Subcutaneous adipose tissue (tissue), 4 donors: ENCODE results near the gene LMCD1. TPM values are rescaled to one million over a fixed set of nuclear protein-coding genes. Genes with fewer than 3 reads are reported as not detected.

Experiments
- total RNA-seq, 4 donors: library from RNA; depleted of rRNA; stranded (reverse); fragments of >200 nt; gene quantifications; one replicate each; pipeline ENCODE4 v1.1.0, GENCODE V29; 2016
- TF ChIP-seq, protein P1 (sequence below): fragments of 450-650 bp; IDR thresholded peaks from one replicate; pipeline ENCODE4 v1.5.1; 2016; ENCODE audit warnings: low read depth, mild to moderate bottlenecking, control low read depth, antibody characterized with exemption, moderate library complexity

LMCD1 gene
- total RNA-seq, 4 donors from 2014 or later, result 211 to 464 (median 276) TPM

DNA sequence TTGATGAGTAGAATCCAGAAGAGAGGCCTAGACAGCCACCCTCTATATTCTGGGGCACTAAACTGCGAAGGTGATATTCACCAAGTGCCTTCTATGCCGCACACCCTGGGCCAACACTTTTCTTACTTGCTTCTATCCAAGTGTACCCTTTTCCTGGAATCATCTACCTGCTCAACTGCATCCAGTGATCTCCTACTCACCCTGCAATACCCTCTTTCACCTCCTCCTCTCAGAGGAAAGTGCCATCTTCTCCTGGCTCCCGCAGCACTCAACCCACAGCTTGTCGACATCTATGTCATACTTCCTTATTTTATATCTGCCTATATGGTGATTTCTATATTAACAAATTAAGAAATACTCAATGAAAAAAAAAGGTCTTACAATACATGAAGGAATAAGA is 28.6 kb upstream of the LMCD1 start:
- TF ChIP-seq, protein P1, sequence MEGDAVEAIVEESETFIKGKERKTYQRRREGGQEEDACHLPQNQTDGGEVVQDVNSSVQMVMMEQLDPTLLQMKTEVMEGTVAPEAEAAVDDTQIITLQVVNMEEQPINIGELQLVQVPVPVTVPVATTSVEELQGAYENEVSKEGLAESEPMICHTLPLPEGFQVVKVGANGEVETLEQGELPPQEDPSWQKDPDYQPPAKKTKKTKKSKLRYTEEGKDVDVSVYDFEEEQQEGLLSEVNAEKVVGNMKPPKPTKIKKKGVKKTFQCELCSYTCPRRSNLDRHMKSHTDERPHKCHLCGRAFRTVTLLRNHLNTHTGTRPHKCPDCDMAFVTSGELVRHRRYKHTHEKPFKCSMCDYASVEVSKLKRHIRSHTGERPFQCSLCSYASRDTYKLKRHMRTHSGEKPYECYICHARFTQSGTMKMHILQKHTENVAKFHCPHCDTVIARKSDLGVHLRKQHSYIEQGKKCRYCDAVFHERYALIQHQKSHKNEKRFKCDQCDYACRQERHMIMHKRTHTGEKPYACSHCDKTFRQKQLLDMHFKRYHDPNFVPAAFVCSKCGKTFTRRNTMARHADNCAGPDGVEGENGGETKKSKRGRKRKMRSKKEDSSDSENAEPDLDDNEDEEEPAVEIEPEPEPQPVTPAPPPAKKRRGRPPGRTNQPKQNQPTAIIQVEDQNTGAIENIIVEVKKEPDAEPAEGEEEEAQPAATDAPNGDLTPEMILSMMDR, result no peak

DNA sequence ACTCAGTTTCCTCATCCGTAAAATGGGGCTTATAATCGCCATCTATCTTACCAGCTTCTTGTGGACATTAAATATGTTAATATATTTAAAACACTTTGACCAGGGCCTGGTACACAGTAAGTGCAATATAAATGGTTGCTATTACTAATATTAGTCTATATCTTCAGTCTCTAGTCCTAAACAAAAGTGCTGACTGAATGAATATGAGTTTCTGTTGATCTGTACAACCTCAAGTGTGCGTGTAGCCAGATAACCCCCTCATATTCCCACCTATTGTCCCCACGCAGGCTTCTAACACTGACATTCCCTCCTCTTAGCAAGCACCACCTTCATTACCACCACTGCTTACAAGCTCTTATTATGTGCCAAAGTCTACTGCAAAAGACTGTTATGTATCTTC is 27.6 kb upstream of the LMCD1 start:
- TF ChIP-seq, protein P1, result no peak

DNA sequence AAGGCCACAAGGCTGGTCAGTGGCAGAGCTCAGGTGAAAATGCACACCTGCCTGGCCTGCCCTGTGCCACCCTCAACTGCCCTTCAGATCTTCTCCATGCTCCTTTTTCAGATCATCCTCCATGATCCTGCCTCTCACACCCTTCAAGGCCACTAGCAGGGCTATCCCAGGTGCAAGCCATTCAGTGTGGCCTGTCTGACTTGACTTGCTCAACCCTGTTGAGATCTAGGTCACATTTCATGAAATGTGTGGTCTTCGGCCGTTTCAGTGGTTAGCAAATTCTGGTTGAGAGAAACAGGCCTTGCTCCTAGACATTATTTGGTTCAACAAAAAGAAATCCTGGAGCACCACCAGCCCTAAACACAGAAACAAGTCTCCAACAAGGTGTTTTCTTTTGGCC is 26.6 kb upstream of the LMCD1 start:
- TF ChIP-seq, protein P1, result no peak

DNA sequence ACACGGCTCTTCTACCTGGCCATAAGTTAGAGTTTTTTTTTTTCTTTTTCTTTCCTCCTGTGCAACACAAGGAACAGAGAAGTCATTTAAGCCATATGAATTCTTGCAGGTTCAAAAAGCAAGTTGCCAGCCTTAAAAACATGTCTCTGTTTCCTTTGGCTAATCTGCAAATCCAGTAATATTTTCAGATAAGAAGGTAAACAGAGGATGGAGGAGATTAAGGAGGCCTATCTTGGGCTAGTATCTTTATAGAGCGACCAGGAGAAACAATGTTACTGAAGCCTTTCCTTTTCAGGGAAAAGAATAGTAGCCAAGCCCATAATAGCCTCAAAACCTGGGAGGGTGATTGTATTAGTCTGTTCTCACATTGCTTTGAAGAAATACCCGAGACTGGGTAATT is 20.9 kb upstream of the LMCD1 start:
- TF ChIP-seq, protein P1, result no peak

DNA sequence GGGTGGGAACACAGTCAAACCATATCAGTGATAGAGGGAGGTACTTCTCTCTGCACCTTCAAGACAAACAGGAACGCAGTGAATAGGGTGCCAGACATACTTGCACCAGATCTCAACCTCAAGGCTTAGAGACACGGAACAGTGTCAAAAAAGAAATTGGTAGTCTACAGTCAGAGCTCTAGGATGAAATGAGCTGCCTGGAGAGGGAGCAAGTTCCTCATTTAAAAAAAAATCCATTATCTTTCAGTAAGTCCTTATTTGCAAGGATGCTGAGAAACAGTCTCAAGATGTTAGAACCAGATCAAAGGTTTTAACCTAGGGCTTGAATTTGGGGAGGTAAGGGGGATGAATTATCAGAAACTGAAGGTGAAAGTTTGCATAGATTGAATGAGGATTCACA is 20.2 kb upstream of the LMCD1 start:
- TF ChIP-seq, protein P1, result no peak

DNA sequence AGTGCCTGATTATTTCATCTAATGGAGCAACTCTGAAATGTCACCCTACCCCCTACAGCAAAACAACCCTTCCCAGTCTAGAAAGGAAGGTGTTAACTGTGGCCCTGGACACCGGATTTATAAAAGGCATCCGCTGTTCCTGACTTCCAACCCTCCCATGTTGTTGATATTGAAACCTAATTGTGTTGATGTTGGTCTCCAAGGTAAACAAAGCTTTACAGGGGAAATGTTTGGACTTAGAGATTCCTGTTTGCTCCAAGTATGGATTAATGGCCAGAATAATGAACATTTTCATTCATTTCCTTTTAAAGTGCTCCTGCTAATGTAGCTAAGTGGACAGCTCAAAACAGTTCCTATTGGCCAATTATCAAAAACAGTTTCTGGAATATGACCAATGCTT is 19.4 kb upstream of the LMCD1 start:
- TF ChIP-seq, protein P1, result no peak

DNA sequence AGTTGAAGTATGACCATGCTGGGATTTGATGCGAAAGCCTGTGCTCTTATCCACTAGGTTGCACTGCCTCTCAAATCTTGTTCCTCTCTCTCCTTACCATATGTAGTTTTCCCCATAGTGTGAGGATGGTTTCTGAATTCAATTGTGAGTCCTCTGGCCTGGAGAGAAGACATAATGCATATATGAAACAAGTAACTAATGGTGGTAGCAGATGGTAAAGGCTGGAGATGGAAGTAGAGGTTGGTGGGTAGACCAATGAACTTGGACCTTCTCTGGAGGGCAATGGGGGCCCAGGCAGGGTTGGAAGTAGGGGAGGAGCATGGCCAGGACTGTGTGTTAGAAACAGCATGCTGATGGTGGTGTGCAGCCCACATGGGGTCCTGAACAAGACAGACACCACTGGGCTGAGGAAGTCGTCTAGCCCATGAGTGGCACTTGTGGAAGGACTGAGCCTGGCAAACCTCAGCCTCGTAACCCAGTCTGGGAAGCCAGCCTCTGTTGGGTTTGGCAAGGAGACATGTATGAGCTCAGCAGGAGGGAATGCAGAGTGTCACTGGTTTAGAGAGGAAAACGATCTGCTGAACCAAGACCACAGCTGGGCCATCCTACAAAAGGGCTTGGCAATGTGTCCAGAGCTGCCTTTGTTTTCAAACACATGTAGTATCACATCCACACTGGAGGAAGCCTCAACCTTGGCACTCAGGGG is 18.5 kb upstream of the LMCD1 start:
- TF ChIP-seq, protein P1, result no peak
